Fibroblast of skin of abdomen (primary cell): ENCODE results near the gene CRYBG1.
"Not testable (repeated sequence)": the region's sequence is repeated elsewhere in the genome, so short reads cannot be mapped to it uniquely, and the experiment has no call there.

ENCODE experiments used
- DNase-seq: peaks from one replicate; pipeline ENCODE4 v3.0.0-alpha.2; 2013

The CRYBG1 gene

GRCh38 chr6:106510090-106510970, 149.8 kb downstream of the CRYBG1 start:
- DNase-seq = peak; percentile 67

- DNase-seq = peak; percentile 59
Observed at GRCh38 chr6:106511288-106512047, 151.0 kb downstream of the CRYBG1 start.

GRCh38 chr6:106512048-106512967, 151.8 kb downstream of the CRYBG1 start:
- peak; percentile 57 for DNase-seq

- DNase-seq = no peak
Observed at GRCh38 chr6:106512968-106513574, 152.6 kb downstream of the CRYBG1 start.

- peak; percentile 63 for DNase-seq
Observed at GRCh38 chr6:106513808-106514582, 153.5 kb downstream of the CRYBG1 start.

GRCh38 chr6:106514583-106514885, 154.0 kb downstream of the CRYBG1 start:
- DNase-seq = no peak

- DNase-seq = not testable (repeated sequence)
Observed at GRCh38 chr6:106515582-106515981, 155.1 kb downstream of the CRYBG1 start.

- no peak for DNase-seq
Observed at GRCh38 chr6:106516616-106517015, 156.1 kb downstream of the CRYBG1 start.

- DNase-seq = no peak
Observed at GRCh38 chr6:106517706-106518105, 157.2 kb downstream of the CRYBG1 start.

GRCh38 chr6:106518748-106519147, 158.2 kb downstream of the CRYBG1 start:
- no peak for DNase-seq

- peak; percentile 100 for DNase-seq
Observed at GRCh38 chr6:106519460-106520394, 159.2 kb downstream of the CRYBG1 start.

- DNase-seq = no peak
Observed at GRCh38 chr6:106520711-106521401, 160.3 kb downstream of the CRYBG1 start.

- no peak for DNase-seq
Observed at GRCh38 chr6:106522562-106523250, 162.2 kb downstream of the CRYBG1 start.

- no peak for DNase-seq
Observed at GRCh38 chr6:106525107-106525881, 164.8 kb downstream of the CRYBG1 start.

GRCh38 chr6:106525882-106526275, 165.4 kb downstream of the CRYBG1 start:
- no peak for DNase-seq

- no peak for DNase-seq
Observed at GRCh38 chr6:106527117-106527516, 166.6 kb downstream of the CRYBG1 start.

- peak; percentile 98 for DNase-seq
Observed at GRCh38 chr6:106527979-106528378, 167.5 kb downstream of the CRYBG1 start.

GRCh38 chr6:106528521-106528920, 168.0 kb downstream of the CRYBG1 start:
- DNase-seq = no peak
